SIG-M5 treated with dmso at 0.1 percent for 504 hours (cell line): ENCODE results near the gene ST3GAL5.
"Not testable (repeated sequence)": the region's sequence is repeated elsewhere in the genome, so short reads cannot be mapped to it uniquely, and the experiment has no call there.

ENCODE experiments used
- DNase-seq: peaks from one replicate; lab custom pipeline; 2025; ENCODE audit not compliant: unreplicated experiment; lab: John Stamatoyannopoulos, UW

ST3GAL5 gene

GRCh38 chr2:85888684-85889626 lies at the start of gene ST3GAL5:
Gene ST3GAL5, minus strand, starts transcription at chr2:85888990. Its CDS starts 85 bp downstream, at chr2:85888905.
- DNase-seq: peak; percentile 81

GRCh38 chr2:85938456-85938855 lies 49.7 kb upstream of the ST3GAL5 start:
- DNase-seq: no peak

- DNase-seq: no peak
These were observed 48.3 kb upstream of the ST3GAL5 start for GRCh38 chr2:85937069-85937439.

- DNase-seq: no peak
These were observed 47.8 kb upstream of the ST3GAL5 start for GRCh38 chr2:85936421-85937068.

- no peak for DNase-seq
These were observed 47.0 kb upstream of the ST3GAL5 start for GRCh38 chr2:85935746-85936208.

- DNase-seq: no peak
These were observed 46.5 kb upstream of the ST3GAL5 start for GRCh38 chr2:85935170-85935745.

GRCh38 chr2:85933753-85934594 lies 45.2 kb upstream of the ST3GAL5 start:
- DNase-seq: no peak

- not testable (repeated sequence) for DNase-seq
These were observed 42.4 kb upstream of the ST3GAL5 start for GRCh38 chr2:85931151-85931550.

- DNase-seq: no peak
These were observed 41.6 kb upstream of the ST3GAL5 start for GRCh38 chr2:85930129-85931124.

- no peak for DNase-seq
These were observed 40.6 kb upstream of the ST3GAL5 start for GRCh38 chr2:85929096-85930050.

GRCh38 chr2:85926931-85927661 lies 38.3 kb upstream of the ST3GAL5 start:
- no peak for DNase-seq

GRCh38 chr2:85926526-85926925 lies 37.7 kb upstream of the ST3GAL5 start:
- DNase-seq: no peak

GRCh38 chr2:85925216-85925671 lies 36.5 kb upstream of the ST3GAL5 start:
- no peak for DNase-seq

GRCh38 chr2:85924522-85924921 lies 35.7 kb upstream of the ST3GAL5 start:
- DNase-seq: no peak

- no peak for DNase-seq
These were observed 33.4 kb upstream of the ST3GAL5 start for GRCh38 chr2:85922199-85922598.

GRCh38 chr2:85921659-85922058 lies 32.9 kb upstream of the ST3GAL5 start:
- no peak for DNase-seq

GRCh38 chr2:85920810-85921545 lies 32.2 kb upstream of the ST3GAL5 start:
- no peak for DNase-seq
